HCT116 (cell line): ENCODE measurements around the gene MAMSTR. TPM values are rescaled to one million over a fixed set of nuclear protein-coding genes. Genes with fewer than 3 reads are reported as not detected.

Source experiments
- ATAC-seq: fragments of 200-7000 bp; cut with Tn5 transposase; 2 replicates; pipeline ENCODE4 v1.9.1; 2020; ENCODE audit warnings: mild to moderate bottlenecking, moderate library complexity
- BruUV-seq: library from RNA; stranded (reverse); fragments of 400-500 nt; replicated peaks from 2 replicates; lab custom pipeline; 2021; lab: Mats Ljungman, UMichigan
- CTCF ChIA-PET: fragments of 300-600 bp; sonication (Branson Sonifier 250); formaldehyde crosslinking; loops from one replicate; lab custom pipeline; 2021; ENCODE audit warnings: antibody characterized with exemption; lab: Charles Lee
- POLR2A ChIA-PET: fragments of 300-600, 350-600 bp; sonication (Branson Sonifier 250); formaldehyde crosslinking; loops from one replicate; lab custom pipeline; 2021; ENCODE audit warnings: antibody characterized with exemption; lab: Charles Lee
- RAD21 ChIA-PET, 2 experiments: fragments of 300-600 bp; sonication (Branson Sonifier 250); formaldehyde crosslinking; loops; one replicate each; lab custom pipeline; 2023; ENCODE audit warnings: low total read pairs in 2 of 2; ENCODE audit not compliant: uncharacterized antibody in 2 of 2, unreplicated experiment in 2 of 2, low non-redundant PET in 1 of 2; lab: Charles Lee
- DNase-seq: peaks from one replicate; pipeline ENCODE4 v3.0.0-alpha.2; 2010; ENCODE audit warnings: low read depth, low spot score
- H2AFZ ChIP-seq: fragments of 200-600 bp; shearing (Covaris generic), sonication (generic); 2 replicates; pipeline ENCODE4 v1.6.1; 2017; ENCODE audit warnings: low read depth, mixed run types, mixed read lengths, antibody characterized with exemption, low read length; ENCODE audit not compliant: poor library complexity, severe bottlenecking
- H3K27ac ChIP-seq: 2 replicates; pipeline ENCODE4 v1.5.1; 2012; ENCODE audit warnings: low read depth, low read length
- H3K27me3 ChIP-seq: fragments of 200-600 bp; sonication (generic); 2 replicates; pipeline ENCODE4 v1.6.1; 2016; ENCODE audit warnings: mixed run types, low read length, mixed read lengths; ENCODE audit not compliant: insufficient read depth
- H3K36me3 ChIP-seq, 2 experiments: fragments of 200-500 bp in 1 of 2; fragments of 200-600 bp in 1 of 2; sonication (Bioruptor generic) in 1 of 2; sonication (generic) in 1 of 2; 2 replicates each; pipeline versions ENCODE4 v1.5.1 to v1.6.1; 2014 to 2016; ENCODE audit warnings: low read length in 2 of 2, inconsistent platforms in 1 of 2, mixed read lengths in 1 of 2, mixed run types in 1 of 2; ENCODE audit not compliant: insufficient read depth in 2 of 2, control insufficient read depth in 1 of 2
- H3K4me1 ChIP-seq, 2 experiments: fragments of 200-600 bp in 1 of 2; sonication (generic) in 1 of 2; 2 replicates each; pipeline versions ENCODE4 v1.5.1 to v1.6.1; 2012 to 2017; ENCODE audit warnings: low read length in 2 of 2, inconsistent platforms in 1 of 2, mild to moderate bottlenecking in 1 of 2, mixed read lengths in 1 of 2, mixed run types in 1 of 2, moderate library complexity in 1 of 2; ENCODE audit not compliant: insufficient read depth in 2 of 2, control insufficient read depth in 1 of 2
- H3K4me2 ChIP-seq: fragments of 200-600 bp; sonication (generic); 2 replicates; pipeline ENCODE4 v1.6.1; 2017; ENCODE audit warnings: mixed run types, low read length, mixed read lengths
- H3K4me3 ChIP-seq, 2 experiments: fragments of 200-600 bp in 1 of 2; sonication (generic) in 1 of 2; replicated peaks in 1 of 2; 2 replicates each; pipeline ENCODE4 v1.5.1; 2011 to 2016; ENCODE audit warnings: low read length in 2 of 2, control low read depth in 1 of 2, low read depth in 1 of 2, mild to moderate bottlenecking in 1 of 2, mixed read lengths in 1 of 2, mixed run types in 1 of 2
- H3K79me2 ChIP-seq: fragments of 200-600 bp; sonication (generic); 2 replicates; pipeline ENCODE4 v1.6.1; 2017; ENCODE audit warnings: mild to moderate bottlenecking, mixed run types, low read length, moderate library complexity, mixed read lengths; ENCODE audit not compliant: insufficient read depth
- H3K9ac ChIP-seq: fragments of 200-600 bp; sonication (generic); 2 replicates; pipeline ENCODE4 v1.6.1; 2016; ENCODE audit warnings: low read length, mixed read lengths
- H3K9me2 ChIP-seq: fragments of 200-600 bp; sonication (generic), shearing (Covaris generic); 2 replicates; pipeline ENCODE4 v1.6.1; 2017; ENCODE audit warnings: mixed run types, mild to moderate bottlenecking, moderate library complexity; ENCODE audit not compliant: insufficient read depth
- H3K9me3 ChIP-seq, 2 experiments: fragments of 200-500 bp in 1 of 2; fragments of 200-600 bp in 1 of 2; sonication (Bioruptor generic) in 1 of 2; sonication (generic) in 1 of 2; 2 replicates each; pipeline ENCODE4 v1.6.1; 2014 to 2017; ENCODE audit warnings: low read length in 2 of 2, mixed read lengths in 2 of 2, inconsistent platforms in 1 of 2, low read depth in 1 of 2, mild to moderate bottlenecking in 1 of 2, mixed run types in 1 of 2, moderate library complexity in 1 of 2; ENCODE audit not compliant: control insufficient read depth in 1 of 2, insufficient read depth in 1 of 2
- H4K20me1 ChIP-seq: fragments of 200-600 bp; sonication (generic), shearing (Covaris generic); 2 replicates; pipeline ENCODE4 v1.6.1; 2017; ENCODE audit warnings: mixed run types, mild to moderate bottlenecking, moderate library complexity; ENCODE audit not compliant: insufficient read depth
- CBX3 ChIP-seq: IDR thresholded peaks from 2 replicates; pipeline ENCODE4 v1.6.1; 2012; ENCODE audit warnings: low read depth
- CEBPB ChIP-seq: IDR thresholded peaks from 2 replicates; pipeline ENCODE4 v1.6.1; 2012; ENCODE audit warnings: low read depth
- EGR1 ChIP-seq: IDR thresholded peaks from 2 replicates; pipeline ENCODE4 v1.6.1; 2012; ENCODE audit warnings: low read depth
- ELF1 ChIP-seq: IDR thresholded peaks from 2 replicates; pipeline ENCODE4 v1.6.1; 2012; ENCODE audit warnings: low read depth, borderline replicate concordance
- EZH2 ChIP-seq: fragments of 200-600 bp; sonication (generic); IDR thresholded peaks from 2 replicates; pipeline ENCODE4 v1.6.1; 2017; ENCODE audit warnings: antibody characterized with exemption, mixed run types
- FOSL1 ChIP-seq: IDR thresholded peaks from 2 replicates; pipeline ENCODE4 v1.6.1; 2012; ENCODE audit warnings: low read depth
- JUND ChIP-seq: IDR thresholded peaks from 2 replicates; pipeline ENCODE4 v1.6.1; 2012
- MAX ChIP-seq: IDR thresholded peaks from 2 replicates; pipeline ENCODE4 v1.6.1; 2012
- POLR2A ChIP-seq: IDR thresholded peaks from 2 replicates; pipeline ENCODE4 v1.7.0; 2011; ENCODE audit warnings: borderline replicate concordance; ENCODE audit not compliant: insufficient read depth, insufficient read length; ENCODE audit errors: extremely low read depth
- POLR2AphosphoS5 ChIP-seq: IDR thresholded peaks from 2 replicates; pipeline ENCODE4 v1.6.1; 2011; ENCODE audit warnings: mild to moderate bottlenecking, low read depth, low read length, moderate library complexity
- REST ChIP-seq: IDR thresholded peaks from 2 replicates; pipeline ENCODE4 v1.6.1; 2012; ENCODE audit warnings: low read depth
- SIN3A ChIP-seq: IDR thresholded peaks from 2 replicates; pipeline ENCODE4 v1.6.1; 2012; ENCODE audit warnings: low read depth
- SP1 ChIP-seq: IDR thresholded peaks from 2 replicates; pipeline ENCODE4 v1.6.1; 2012; ENCODE audit warnings: low read depth
- SRF ChIP-seq: IDR thresholded peaks from 2 replicates; pipeline ENCODE4 v1.6.1; 2012; ENCODE audit warnings: low read depth
- TCF7L2 ChIP-seq: IDR thresholded peaks from 2 replicates; pipeline ENCODE4 v1.7.0; 2011; ENCODE audit warnings: borderline replicate concordance, inconsistent platforms; ENCODE audit not compliant: insufficient read depth, insufficient read length; ENCODE audit errors: extremely low read depth
- YY1 ChIP-seq: IDR thresholded peaks from 2 replicates; pipeline ENCODE4 v1.6.1; 2011; ENCODE audit warnings: low read length, low read depth, moderate library complexity, mild to moderate bottlenecking; ENCODE audit not compliant: insufficient replicate concordance; ENCODE audit errors: extremely low read depth
- ZBTB33 ChIP-seq: IDR thresholded peaks from 2 replicates; pipeline ENCODE4 v1.6.1; 2011; ENCODE audit warnings: mild to moderate bottlenecking, low read length, moderate library complexity; ENCODE audit not compliant: insufficient replicate concordance; ENCODE audit errors: extremely low read depth
- ZFX ChIP-seq: fragments of 450-650 bp; IDR thresholded peaks from 2 replicates; pipeline ENCODE4 v1.6.1; 2017
- ZNF274 ChIP-seq: fragments of 200-500 bp; sonication (Bioruptor generic); IDR thresholded peaks from 2 replicates; pipeline ENCODE4 v1.6.1; 2014; ENCODE audit warnings: mild to moderate bottlenecking, low read depth, low read length, inconsistent platforms
- intact Hi-C: fragments of 100-400 bp; cut with micrococcal nuclease; formaldehyde crosslinking; loops from 2 replicates; pipeline ENCODE4 v1.10.0; 2022
- total RNA-seq: library from RNA; stranded (reverse); gene quantifications from one replicate; pipeline ENCODE4 v1.2.1, GENCODE V29; 2021; ENCODE audit not compliant: unreplicated experiment
- TF ChIP-seq, protein P1 (sequence below): IDR thresholded peaks from 2 replicates; pipeline ENCODE4 v1.6.1; 2012

The MAMSTR gene
- total RNA-seq, 1 experiment from 2014 or later = 1.3 TPM

GRCh38 chr19:48672994-48673393 lies 46.5 kb downstream of the MAMSTR start, which contains the start of gene NTN5:
Gene NTN5, minus strand, starts transcription at chr19:48673017. Its CDS starts 2,031 bp downstream, at chr19:48670986.
- Histone ChIP-seq H3K36me3 (no peaks in the 10 kb centered on the region), H4K20me1 (no peaks in the 10 kb centered on the region), H3K9me3 (no peaks in the 10 kb centered on the region), H3K9me2 (no peaks in the 10 kb centered on the region), H2AFZ (no peak within 1 kb of the TSS), H3K9ac (no peak within 1 kb of the TSS), H3K79me2 (no peaks in the 10 kb centered on the region), H3K4me3 (no peak within 1 kb of the TSS), H3K4me1 (peaks cover 4 to 15% of the 10 kb centered on the region in 2 experiments), H3K4me2 (no peak within 1 kb of the TSS), H3K27me3 (no peaks in the 10 kb centered on the region), H3K27ac (no peak within 1 kb of the TSS)
- RAD21 ChIA-PET = no interaction called here
- DNase-seq (no peak), ATAC-seq (no peak)
- CTCF ChIA-PET = no interaction called here
- no TSS peak for BruUV-seq
- POLR2A ChIA-PET = no interaction called here
- intact Hi-C loops = no loop called here
- TF ChIP-seq ELF1 (no peak), POLR2A (no peak), ZNF274 (no peak), REST (no peak), EZH2 (no peak), JUND (no peak), ZFX (no peak), EGR1 (no peak), CBX3 (no peak), YY1 (no peak), FOSL1 (no peak), POLR2AphosphoS5 (no peak), SIN3A (no peak), CEBPB (no peak), SRF (no peak), MAX (no peak), ZBTB33 (no peak), SP1 (no peak), TCF7L2 (no peak)
- TF ChIP-seq, protein P1, sequence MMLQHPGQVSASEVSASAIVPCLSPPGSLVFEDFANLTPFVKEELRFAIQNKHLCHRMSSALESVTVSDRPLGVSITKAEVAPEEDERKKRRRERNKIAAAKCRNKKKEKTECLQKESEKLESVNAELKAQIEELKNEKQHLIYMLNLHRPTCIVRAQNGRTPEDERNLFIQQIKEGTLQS = no peak
